Measurements from ENCODE around the gene LRRC71. TPM values are rescaled to one million over a fixed set of nuclear protein-coding genes. Genes with fewer than 3 reads are reported as not detected.
A peak's percentile ranks its signal among the peaks of the same experiment; 100 is the strongest.

The LRRC71 gene
- total RNA-seq, 1 donor from 2014 or later, result 0.14 TPM

- peak overlapping the region; percentile 76 for H3K9ac ChIP-seq (ENCODE audit: low read length)
- H3K9me3 Mint-ChIP-seq (ENCODE audit: unreplicated experiment), result peaks cover 3% of the 10 kb centered on the region
- H3K27me3 ChIP-seq (ENCODE audit: insufficient read depth, low read length), result no peaks in the 10 kb centered on the region
- no peak for FAIRE-seq
- peak overlapping the region; percentile 82 for H3K4me2 ChIP-seq (ENCODE audit: low read length)
- H3K27ac ChIP-seq (ENCODE audit: low read depth, low read length), result peak overlapping the region; percentile 74
- peaks cover 41% of the 10 kb centered on the region for H3K4me1 Mint-ChIP-seq (ENCODE audit: low read depth, unreplicated experiment)
- peak overlapping the region; percentile 38 for H2AFZ ChIP-seq (ENCODE audit: low read depth, low read length)
- H3K9me3 ChIP-seq (ENCODE audit: insufficient read depth, low read depth, low read length), result no peaks in the 10 kb centered on the region
- H3K4me3 ChIP-seq (ENCODE audit: insufficient read depth, low read depth, low read length), result peak overlapping the region; percentile 63
- peaks cover 30% of the 10 kb centered on the region for H3K79me2 ChIP-seq (ENCODE audit: insufficient read depth, low read length)
- no peak overlapping the region for H3K27ac Mint-ChIP-seq (ENCODE audit: unreplicated experiment)
- H3K4me1 ChIP-seq (ENCODE audit: insufficient read depth, low read length), result peaks cover 60% of the 10 kb centered on the region
- H4K20me1 ChIP-seq (ENCODE audit: insufficient read depth, low read length), result no peaks in the 10 kb centered on the region
- TF ChIP-seq CTCF (IDR thresholded peaks at IDR 0.05; ENCODE audit: insufficient read depth, low read depth, low read length) (no peak), EZH2 (IDR thresholded peaks at IDR 0.05; ENCODE audit: insufficient read depth, low read length) (no peak)
- no peak for DNase-seq (ENCODE audit: low read depth)
- H3K36me3 ChIP-seq (ENCODE audit: insufficient read depth, low read length), result no peaks in the 10 kb centered on the region
- peaks cover 2% of the 10 kb centered on the region for H3K36me3 Mint-ChIP-seq (ENCODE audit: low read depth, unreplicated experiment)
- H3K27me3 Mint-ChIP-seq (ENCODE audit: low read depth, unreplicated experiment), result peaks cover 26% of the 10 kb centered on the region
- H3K4me3 Mint-ChIP-seq (ENCODE audit: unreplicated experiment), result peak overlapping the region; percentile 68
Measured at GRCh38 chr1:156894001-156894400, 26.4 kb upstream of the LRRC71 start.

- FAIRE-seq, result no peak
- TF ChIP-seq CTCF (IDR thresholded peaks at IDR 0.05; ENCODE audit: insufficient read depth, low read depth, low read length), result no peak
- no peak for TF ChIP-seq EZH2 (IDR thresholded peaks at IDR 0.05; ENCODE audit: insufficient read depth, low read length)
- Histone ChIP-seq H3K27ac (ENCODE audit: low read depth, low read length) (peak overlapping the region; percentile 74), H2AFZ (ENCODE audit: low read depth, low read length) (no peak overlapping the region), H3K27me3 (ENCODE audit: insufficient read depth, low read length) (no peaks in the 10 kb centered on the region), H3K9me3 (ENCODE audit: insufficient read depth, low read depth, low read length) (no peaks in the 10 kb centered on the region), H3K4me2 (ENCODE audit: low read length) (peak overlapping the region; percentile 82), H3K79me2 (ENCODE audit: insufficient read depth, low read length) (peaks cover 39% of the 10 kb centered on the region), H3K36me3 (ENCODE audit: insufficient read depth, low read length) (no peaks in the 10 kb centered on the region), H3K9ac (ENCODE audit: low read length) (peak overlapping the region; percentile 76), H4K20me1 (ENCODE audit: insufficient read depth, low read length) (no peaks in the 10 kb centered on the region), H3K4me1 (ENCODE audit: insufficient read depth, low read length) (peaks cover 69% of the 10 kb centered on the region), H3K4me3 (ENCODE audit: insufficient read depth, low read depth, low read length) (peak overlapping the region; percentile 63)
- Mint-ChIP-seq H3K27me3 (ENCODE audit: low read depth, unreplicated experiment) (peaks cover 20% of the 10 kb centered on the region), H3K27ac (ENCODE audit: unreplicated experiment) (peak overlapping the region; percentile 98), H3K4me3 (ENCODE audit: unreplicated experiment) (peak overlapping the region; percentile 30), H3K36me3 (ENCODE audit: low read depth, unreplicated experiment) (peaks cover 2% of the 10 kb centered on the region), H3K4me1 (ENCODE audit: low read depth, unreplicated experiment) (peaks cover 43% of the 10 kb centered on the region), H3K9me3 (ENCODE audit: unreplicated experiment) (peaks cover 3% of the 10 kb centered on the region)
- no peak for DNase-seq (ENCODE audit: low read depth)
Measured at GRCh38 chr1:156894711-156895454, 25.5 kb upstream of the LRRC71 start.

GRCh38 chr1:156895455-156895812 lies 25.0 kb upstream of the LRRC71 start:
- H3K36me3 Mint-ChIP-seq (ENCODE audit: low read depth, unreplicated experiment), result peaks cover 2% of the 10 kb centered on the region
- DNase-seq (ENCODE audit: low read depth) (no peak), FAIRE-seq (no peak)
- peak overlapping the region; percentile 2 for H3K4me3 ChIP-seq (ENCODE audit: insufficient read depth, low read depth, low read length)
- H4K20me1 ChIP-seq (ENCODE audit: insufficient read depth, low read length), result no peaks in the 10 kb centered on the region
- H3K36me3 ChIP-seq (ENCODE audit: insufficient read depth, low read length), result no peaks in the 10 kb centered on the region
- peak overlapping the region; percentile 74 for H3K27ac ChIP-seq (ENCODE audit: low read depth, low read length)
- H3K27me3 ChIP-seq (ENCODE audit: insufficient read depth, low read length), result no peaks in the 10 kb centered on the region
- H3K4me1 Mint-ChIP-seq (ENCODE audit: low read depth, unreplicated experiment), result peaks cover 47% of the 10 kb centered on the region
- H3K9ac ChIP-seq (ENCODE audit: low read length), result peak overlapping the region; percentile 76
- H2AFZ ChIP-seq (ENCODE audit: low read depth, low read length), result no peak overlapping the region
- H3K27ac Mint-ChIP-seq (ENCODE audit: unreplicated experiment), result peak overlapping the region; percentile 98
- peak overlapping the region; percentile 36 for H3K4me3 Mint-ChIP-seq (ENCODE audit: unreplicated experiment)
- peak overlapping the region; percentile 82 for H3K4me2 ChIP-seq (ENCODE audit: low read length)
- H3K4me1 ChIP-seq (ENCODE audit: insufficient read depth, low read length), result peaks cover 73% of the 10 kb centered on the region
- no peak for TF ChIP-seq EZH2 (IDR thresholded peaks at IDR 0.05; ENCODE audit: insufficient read depth, low read length)
- no peak for TF ChIP-seq CTCF (IDR thresholded peaks at IDR 0.05; ENCODE audit: insufficient read depth, low read depth, low read length)
- peaks cover 17% of the 10 kb centered on the region for H3K27me3 Mint-ChIP-seq (ENCODE audit: low read depth, unreplicated experiment)
- peaks cover 3% of the 10 kb centered on the region for H3K9me3 Mint-ChIP-seq (ENCODE audit: unreplicated experiment)
- no peaks in the 10 kb centered on the region for H3K9me3 ChIP-seq (ENCODE audit: insufficient read depth, low read depth, low read length)
- peaks cover 45% of the 10 kb centered on the region for H3K79me2 ChIP-seq (ENCODE audit: insufficient read depth, low read length)

Measured in astrocyte (in vitro differentiated cells and primary cell).